HG03521 (cell line): Measurements from ENCODE around the gene SSNA1.

Source experiments
- ATAC-seq: cut with Tn5 transposase; IDR thresholded peaks from one replicate; pipeline ENCODE4 v1.9.1; 2021; ENCODE audit warnings: mild to moderate bottlenecking, moderate library complexity; ENCODE audit not compliant: unreplicated experiment

The SSNA1 gene

GRCh38 chr9:137180491-137180890 is 8.0 kb upstream of the SSNA1 start:
- no peak for ATAC-seq

GRCh38 chr9:137181680-137182079 is 6.8 kb upstream of the SSNA1 start:
- ATAC-seq = no peak

GRCh38 chr9:137182836-137183235 is 5.6 kb upstream of the SSNA1 start:
- ATAC-seq = no peak

GRCh38 chr9:137183980-137184595 is 4.4 kb upstream of the SSNA1 start:
- ATAC-seq = no peak

GRCh38 chr9:137184881-137185660 is 3.4 kb upstream of the SSNA1 start:
- no peak for ATAC-seq

- ATAC-seq = no peak
Observed at GRCh38 chr9:137185921-137186320, 2.6 kb upstream of the SSNA1 start.

GRCh38 chr9:137186385-137186784 is 2.1 kb upstream of the SSNA1 start:
- ATAC-seq = no peak

- ATAC-seq = no peak
Observed at GRCh38 chr9:137187386-137187785, 1.1 kb upstream of the SSNA1 start.

- ATAC-seq = peak; percentile 2
Observed at GRCh38 chr9:137188086-137188489, 388 bp upstream of the SSNA1 start.

- ATAC-seq = no peak
Observed at GRCh38 chr9:137189297-137190295, 1.1 kb downstream of the SSNA1 start.

- no peak for ATAC-seq
Observed at GRCh38 chr9:137190315-137190856, 1.9 kb downstream of the SSNA1 start.

- ATAC-seq = no peak
Observed at GRCh38 chr9:137191245-137191644, 2.8 kb downstream of the SSNA1 start.

GRCh38 chr9:137191691-137192447 is 3.4 kb downstream of the SSNA1 start:
- no peak for ATAC-seq

- no peak for ATAC-seq
Observed at GRCh38 chr9:137192448-137192780, 3.9 kb downstream of the SSNA1 start.

GRCh38 chr9:137192859-137193258 is 4.4 kb downstream of the SSNA1 start:
- ATAC-seq = no peak

GRCh38 chr9:137193771-137194170 is 5.3 kb downstream of the SSNA1 start:
- ATAC-seq = no peak

- no peak for ATAC-seq
Observed at GRCh38 chr9:137194388-137194787, 5.9 kb downstream of the SSNA1 start.

- no peak for ATAC-seq
Observed at GRCh38 chr9:137194909-137195308, 6.4 kb downstream of the SSNA1 start.

- ATAC-seq = no peak
Observed at GRCh38 chr9:137195525-137196220, 7.2 kb downstream of the SSNA1 start.
